Endothelial cell of umbilical vein (primary cell): Measurements from ENCODE around the gene PKHD1. TPM values are rescaled to one million over a fixed set of nuclear protein-coding genes. Genes with fewer than 3 reads are reported as not detected.

Experiments
- BruUV-seq: library from RNA; stranded (reverse); fragments of 400-500 nt; replicated peaks from 2 replicates; lab custom pipeline; 2021; lab: Mats Ljungman, UMichigan
- CTCF ChIA-PET: fragments of 300-600, 350-600 bp; sonication (Branson Sonifier 250); formaldehyde crosslinking; loops from one replicate; lab custom pipeline; 2021; ENCODE audit warnings: antibody characterized with exemption, inconsistent platforms; lab: Charles Lee
- POLR2A ChIA-PET: fragments of 300-600, 350-600 bp; sonication (Branson Sonifier 250); formaldehyde crosslinking; loops from one replicate; lab custom pipeline; 2021; ENCODE audit warnings: antibody characterized with exemption, inconsistent platforms; lab: Charles Lee
- DNase-seq: peaks from one replicate; pipeline ENCODE4 v3.0.0-alpha.2; 2011; ENCODE audit warnings: low read depth, low spot score
- FAIRE-seq: peaks from 2 replicates; lab custom pipeline; 2011; peaks lifted over from hg19 to GRCh38; lab: Jason Lieb, UNC
- H2AFZ ChIP-seq: 2 replicates; pipeline ENCODE4 v1.6.0; 2012; ENCODE audit warnings: low read depth, low read length, control low read depth, inconsistent platforms
- H3K27ac ChIP-seq: 2 replicates; pipeline ENCODE4 v1.5.1; 2011; ENCODE audit warnings: low read depth, mild to moderate bottlenecking, control low read depth, low read length, moderate library complexity; ENCODE audit not compliant: insufficient read depth
- H3K27me3 ChIP-seq, 2 experiments: 2 replicates each; pipeline versions ENCODE4 v1.6.0 to v1.6.1; 2011; ENCODE audit warnings: low read length in 2 of 2, mixed read lengths in 1 of 2; ENCODE audit not compliant: control insufficient read depth in 2 of 2, insufficient read depth in 2 of 2
- H3K36me3 ChIP-seq, 2 experiments: 2 replicates in 1 of 2; 3 replicates in 1 of 2; pipeline ENCODE4 v1.5.1; 2011; ENCODE audit warnings: low read length in 2 of 2, mild to moderate bottlenecking in 1 of 2, moderate library complexity in 1 of 2; ENCODE audit not compliant: control insufficient read depth in 2 of 2, insufficient read depth in 2 of 2; ENCODE audit errors: extremely low read depth in 1 of 2
- H3K4me1 ChIP-seq: 3 replicates; pipeline ENCODE4 v1.5.1; 2011; ENCODE audit warnings: mild to moderate bottlenecking, low read length; ENCODE audit not compliant: control insufficient read depth, insufficient read depth; ENCODE audit errors: extremely low read depth
- H3K4me2 ChIP-seq: 2 replicates; pipeline ENCODE4 v1.6.1; 2011; ENCODE audit warnings: low read length, control low read depth, mixed read lengths; ENCODE audit not compliant: insufficient read depth
- H3K4me3 ChIP-seq, 3 experiments: fragments of 200-600 bp in 1 of 3; sonication (generic), shearing (Covaris generic) in 1 of 3; replicated peaks in 1 of 3; 2 replicates each; pipeline ENCODE4 v1.5.1; 2011 to 2016; ENCODE audit warnings: control low read depth in 3 of 3, low read length in 3 of 3, mild to moderate bottlenecking in 2 of 3, inconsistent platforms in 1 of 3, low read depth in 1 of 3, moderate library complexity in 1 of 3; ENCODE audit not compliant: insufficient read depth in 1 of 3
- H3K79me2 ChIP-seq: 2 replicates; pipeline ENCODE4 v1.6.0; 2012; ENCODE audit warnings: low read length, inconsistent platforms; ENCODE audit not compliant: control insufficient read depth, insufficient read depth
- H3K9ac ChIP-seq: replicated peaks from 2 replicates; pipeline ENCODE3; 2011; ENCODE audit warnings: low read length, control low read depth; ENCODE audit not compliant: insufficient read depth; ENCODE audit errors: extremely low read depth
- H3K9me1 ChIP-seq: replicated peaks from 3 replicates; pipeline ENCODE4 v1.6.0; 2011; ENCODE audit warnings: mild to moderate bottlenecking, low read length; ENCODE audit not compliant: control insufficient read depth, insufficient read depth; ENCODE audit errors: extremely low read depth
- H3K9me3 ChIP-seq: replicated peaks from 2 replicates; pipeline ENCODE4 v1.5.1; 2012; ENCODE audit warnings: low read length, inconsistent platforms; ENCODE audit not compliant: control insufficient read depth, insufficient read depth
- H4K20me1 ChIP-seq: replicated peaks from 2 replicates; pipeline ENCODE3; 2011; ENCODE audit warnings: mild to moderate bottlenecking, low read length; ENCODE audit not compliant: control insufficient read depth, insufficient read depth; ENCODE audit errors: extremely low read depth
- CTCF ChIP-seq, 2 donors: IDR thresholded peaks; 1 replicate in 1 of 2; 2 replicates in 1 of 2; pipeline ENCODE4 v1.5.1; 2011; ENCODE audit warnings: low read length in 2 of 2, mild to moderate bottlenecking in 2 of 2, moderate library complexity in 2 of 2, control low read depth in 1 of 2, inconsistent platforms in 1 of 2, low read depth in 1 of 2; ENCODE audit not compliant: insufficient read depth in 1 of 2; ENCODE audit errors: extremely low read depth in 1 of 2
- EZH2 ChIP-seq: IDR thresholded peaks from 2 replicates; pipeline ENCODE4 v1.6.1; 2012; ENCODE audit warnings: borderline replicate concordance, low read depth, mild to moderate bottlenecking, moderate library complexity, low read length, inconsistent platforms; ENCODE audit not compliant: severe bottlenecking
- FOS ChIP-seq: IDR thresholded peaks from 2 replicates; pipeline ENCODE4 v1.6.1; 2011; ENCODE audit warnings: mild to moderate bottlenecking, low read length, moderate library complexity, borderline replicate concordance; ENCODE audit not compliant: insufficient read depth
- GATA2 ChIP-seq: IDR thresholded peaks from 2 replicates; pipeline ENCODE4 v1.7.0; 2011; ENCODE audit warnings: low read depth, mild to moderate bottlenecking, moderate library complexity, mixed read lengths, low read length; ENCODE audit not compliant: insufficient read length, insufficient read depth
- JUN ChIP-seq: IDR thresholded peaks from 2 replicates; pipeline ENCODE4 v1.6.1; 2011; ENCODE audit warnings: borderline replicate concordance, low read depth; ENCODE audit not compliant: insufficient read length, insufficient read depth
- MAX ChIP-seq: IDR thresholded peaks from 2 replicates; pipeline ENCODE4 v1.6.1; 2011; ENCODE audit not compliant: insufficient read depth, insufficient read length
- MYC ChIP-seq: IDR thresholded peaks from one replicate; pipeline ENCODE4 v1.6.1; 2011; ENCODE audit warnings: mild to moderate bottlenecking, low read depth, low read length
- POLR2A ChIP-seq: IDR thresholded peaks from 2 replicates; pipeline ENCODE4 v1.6.1; 2012; ENCODE audit warnings: low read depth, mild to moderate bottlenecking, control low read depth, low read length
- POLR2AphosphoS5 ChIP-seq: IDR thresholded peaks from 2 replicates; pipeline ENCODE4 v1.6.1; 2012; ENCODE audit warnings: low read depth, mild to moderate bottlenecking, control low read depth, low read length, moderate library complexity; ENCODE audit not compliant: insufficient read depth
- dilution Hi-C: fragments of 300-500 bp; cut with MboI; formaldehyde crosslinking; loops from one replicate; pipeline ENCODE4 v1.15.0; 2019; ENCODE audit warnings: low sequenced_read_pairs; ENCODE audit not compliant: extremely low pct_ligation_motif_present
- intact Hi-C: fragments of 100-400 bp; cut with micrococcal nuclease; formaldehyde crosslinking; loops from one replicate; pipeline ENCODE4 v1.10.0; 2022
- polyA plus RNA-seq, 4 experiments: library from polyadenylated mRNA; depleted of rRNA in 3 of 4; stranded (reverse) in 3 of 4; unstranded in 1 of 4; fragments of >200 nt; gene quantifications; 2 replicates each; pipeline versions ENCODE4 v1.2.1 to v1.2.3, GENCODE V29; 2011 to 2012; ENCODE audit warnings: missing spikeins in 1 of 4
- total RNA-seq: library from RNA; stranded (reverse); gene quantifications from 2 replicates; pipeline ENCODE4 v1.2.3, GENCODE V29; 2021

Gene PKHD1
- total and polyA plus RNA-seq, 2 donors (not counting 3 experiments of a cell fraction or from before 2014, with no cell fraction given), result not detected

- FAIRE-seq, result no peak
- CTCF ChIA-PET, result no interaction called here
- no TSS peak for BruUV-seq
These were observed 92.1 kb downstream of the PKHD1 start for GRCh38 chr6:51995214-51995755.

GRCh38 chr6:51992876-51993275, 94.5 kb downstream of the PKHD1 start:
- no peaks in the 10 kb centered on the region for H3K9me3 ChIP-seq
- no peaks in the 10 kb centered on the region for H3K4me1 ChIP-seq
- H2AFZ ChIP-seq, result no peak overlapping the region
- dilution Hi-C loops, result no loop called here
- BruUV-seq, result no TSS peak
- intact Hi-C loops, result no loop called here
- no peak overlapping the region for H3K4me3 ChIP-seq
- ChIA-PET CTCF (interaction anchor here (1.4 kb wide), 1 partner anchor 33 kb away, joined by 3 read pairs; no protein-coding TSS in a partner anchor), POLR2A (no interaction called here)
- FAIRE-seq (no peak), DNase-seq (no peak)
- no peaks in the 10 kb centered on the region for H4K20me1 ChIP-seq
- TF ChIP-seq MYC, result no peak
- TF ChIP-seq POLR2AphosphoS5, result no peak
- TF ChIP-seq GATA2, result no peak
- no peak for TF ChIP-seq POLR2A
- no peak for TF ChIP-seq EZH2
- no peak for TF ChIP-seq JUN
- no peak for TF ChIP-seq FOS
- TF ChIP-seq MAX, result no peak
- TF ChIP-seq CTCF (IDR thresholded peaks at IDR 0.05; ENCODE audit: extremely low read depth in 1 of 2, insufficient read depth in 1 of 2, low read depth in 1 of 2, low read length in 2 of 2), result no peak
- no peaks in the 10 kb centered on the region for H3K36me3 ChIP-seq
- no peaks in the 10 kb centered on the region for H3K79me2 ChIP-seq
- H3K27ac ChIP-seq, result no peak overlapping the region
- H3K9ac ChIP-seq, result no peak overlapping the region
- H3K4me2 ChIP-seq, result no peak overlapping the region
- no peaks in the 10 kb centered on the region for H3K9me1 ChIP-seq
- no peaks in the 10 kb centered on the region for H3K27me3 ChIP-seq

More at GRCh38 chr6:51995214-51995755, 92.1 kb downstream of the PKHD1 start:
- no peaks in the 10 kb centered on the region for H3K9me3 ChIP-seq
- H3K4me2 ChIP-seq, result no peak overlapping the region
- DNase-seq, result no peak
- H3K36me3 ChIP-seq, result no peaks in the 10 kb centered on the region
- no peaks in the 10 kb centered on the region for H3K9me1 ChIP-seq
- H3K4me3 ChIP-seq, result no peak overlapping the region
- dilution Hi-C loops, result no loop called here
- H3K4me1 ChIP-seq, result no peaks in the 10 kb centered on the region
- no peaks in the 10 kb centered on the region for H4K20me1 ChIP-seq
- H3K79me2 ChIP-seq, result no peaks in the 10 kb centered on the region
- H2AFZ ChIP-seq, result no peak overlapping the region
- POLR2A ChIA-PET, result no interaction called here
- H3K27me3 ChIP-seq, result no peaks in the 10 kb centered on the region
- TF ChIP-seq CTCF (IDR thresholded peaks at IDR 0.05; ENCODE audit: extremely low read depth in 1 of 2, insufficient read depth in 1 of 2, low read depth in 1 of 2, low read length in 2 of 2), result no peak
- H3K27ac ChIP-seq, result no peak overlapping the region
- intact Hi-C loops, result no loop called here
- no peak overlapping the region for H3K9ac ChIP-seq
